Heart right ventricle (tissue), 16 donors: ENCODE measurements around the gene ZFHX2. TPM values are rescaled to one million over a fixed set of nuclear protein-coding genes. Genes with fewer than 3 reads are reported as not detected.

Experiments
- ATAC-seq, 8 donors: fragments of 200-7000 bp; cut with Tn5 transposase; one replicate each; pipeline ENCODE4 v1.9.1; 2020; ENCODE audit warnings: mild to moderate bottlenecking in 8 of 8, moderate library complexity in 8 of 8, moderate number of reproducible peaks in 1 of 8
- DNase-seq, 2 donors: peaks; one replicate each; pipeline ENCODE4 v3.0.0-alpha.2; 2020
- H3K27ac ChIP-seq, 10 donors: fragments of 200-600 bp; sonication (generic) in 2 of 10; one replicate each; pipeline versions ENCODE4 v1.5.0 to v1.8.0; 2020 to 2022; ENCODE audit warnings: mild to moderate bottlenecking in 3 of 10
- H3K27me3 ChIP-seq, 7 donors: fragments of 200-600 bp; one replicate each; pipeline ENCODE4 v1.8.0; 2021 to 2022; ENCODE audit warnings: mild to moderate bottlenecking in 2 of 7
- H3K36me3 ChIP-seq, 9 donors: fragments of 200-600 bp; sonication (generic) in 1 of 9; one replicate each; pipeline versions ENCODE4 v1.5.0 to v1.8.0; 2020 to 2022; ENCODE audit warnings: mild to moderate bottlenecking in 2 of 9
- H3K4me1 ChIP-seq, 9 donors: fragments of 200-600 bp; sonication (generic) in 1 of 9; one replicate each; pipeline versions ENCODE4 v1.5.0 to v1.8.0; 2020 to 2022; ENCODE audit warnings: mild to moderate bottlenecking in 4 of 9
- H3K4me3 ChIP-seq, 10 donors: fragments of 200-600 bp; sonication (generic) in 2 of 10; one replicate each; pipeline versions ENCODE4 v1.5.0 to v1.8.0; 2020 to 2022; ENCODE audit warnings: mild to moderate bottlenecking in 7 of 10, moderate library complexity in 2 of 10
- H3K9me3 ChIP-seq, 11 donors: fragments of 200-600 bp in 10 of 11; sonication (generic) in 2 of 11; one replicate each; pipeline versions ENCODE4 v1.5.0 to v1.8.0; 2013 to 2022; ENCODE audit warnings: mild to moderate bottlenecking in 2 of 11, control low read depth in 1 of 11, moderate library complexity in 1 of 11
- CTCF ChIP-seq, 9 donors: fragments of 200-600 bp; sonication (generic) in 2 of 9; IDR thresholded peaks; one replicate each; pipeline versions ENCODE4 v1.5.0 to v1.8.0; 2021 to 2022; ENCODE audit warnings: antibody characterized with exemption in 9 of 9, mild to moderate bottlenecking in 5 of 9, moderate library complexity in 1 of 9
- WGBS, 2 donors: extraction: QIAGEN DNeasy Blood & Tissue Kit; methylation state at CpG; one replicate each; pipeline ENCODE4 v1.1.7; 2013; ENCODE audit warnings: inconsistent platforms in 1 of 2; 5-methylcytosine and 5-hydroxymethylcytosine counted together
- intact Hi-C, 10 donors: fragments of 100-400 bp; cut with DNase I; formaldehyde crosslinking; loops; one replicate each; pipeline versions ENCODE4 v1.11.1 to v1.14.2; 2022
- polyA plus RNA-seq, 2 donors: library from polyadenylated mRNA; stranded (reverse); fragments of 200-250 nt; gene quantifications; one replicate each; pipeline ENCODE4 v1.2.3, GENCODE V29; 2013
- total RNA-seq, 10 donors: library from RNA; stranded (reverse); fragmentation: NEBNext Ultra II Directional in 3 of 10; extraction: Animal tissue kit (Norgen Biotek cat#: 25700) in 3 of 10; gene quantifications; one replicate each; pipeline versions ENCODE4 v1.2.1 to v1.2.4, GENCODE V29; 2021 to 2023
- donor health status: Arrhythmogenic right ventricular cardiomyopathy.
- donor health status: ischemic (EF 13 %, LVEDD 7.1; RV severe dilation, severe dysfunction).
- donor health status: healthy with polysubstance abuse.
- donor health status: DM: no; HTN: yes; CAD: no.
- donor health status: DM: no; HTN: no; CAD: no.
- donor health status: ischemic (EF 25% LVEDD 6.9; RV normal size, moderate dysfunction).
- donor health status: ischemic (EF 25% LVEDD 5.7; RV mildly dilated, moderate dysfunction).
- donor health status: healthy.
- donor health status: DM: yes; HTN: yes; CAD: no.
- donor health status: Ischemic cardiomyopathy.
- donor health status: ischemic (EF 35%, LVEDD 5.7; RV mildly dilated, moderate dysfunction).
- donor health status: nonischemic (EF 11% LVEDD 7.7; RV severe dilation, severe dysfunction).
- donor health status: DM: yes; HTN: yes; CAD: no.
- donor health status: PGD.
- donor health status: ischemic (EF 29% LVEDD 5.4; RV normal size, mild dysfunction).
- donor health status: nonischemic (EF 23%, LVEDD 6.1; RV moderate dilation, normal function).

The ZFHX2 gene
- total and polyA plus RNA-seq, 12 donors: 0.25 to 1.9 (median 0.97) TPM

GRCh38 chr14:23521785-23522640 lies 29.6 kb downstream of the ZFHX2 start:
- peak in 1 of 8 donors; percentile 23 for ATAC-seq
- H3K4me1 ChIP-seq: no peaks in the 10 kb centered on the region
- intact Hi-C loops: no loop called here
- H3K9me3 ChIP-seq: no peaks in the 10 kb centered on the region
- WGBS, 2 donors: 87 to 90% methylated on average over 20 of the region's 20 CpGs
- H3K4me3 ChIP-seq: no peak overlapping the region
- H3K27ac ChIP-seq: no peak overlapping the region
- H3K27me3 ChIP-seq: peaks cover 0 to 5% (median 0%) of the 10 kb centered on the region in 7 donors
- no peak for TF ChIP-seq CTCF (IDR thresholded peaks at IDR 0.05)
- no peak for DNase-seq
- H3K36me3 ChIP-seq: no peaks in the 10 kb centered on the region

- no peaks in the 10 kb centered on the region for H3K9me3 ChIP-seq
- WGBS, 2 donors: 79 to 83% methylated on average over 14 of the region's 14 CpGs
- TF ChIP-seq CTCF (IDR thresholded peaks at IDR 0.05): no peak
Observed at GRCh38 chr14:23520899-23521533, 30.5 kb downstream of the ZFHX2 start.

GRCh38 chr14:23518709-23519108 lies 32.9 kb downstream of the ZFHX2 start:
- H3K27me3 ChIP-seq: peaks cover 0 to 5% (median 0%) of the 10 kb centered on the region in 7 donors
- no peak overlapping the region for H3K4me3 ChIP-seq
- intact Hi-C loops: no loop called here
- H3K9me3 ChIP-seq: no peaks in the 10 kb centered on the region
- no peak for TF ChIP-seq CTCF (IDR thresholded peaks at IDR 0.05)
- DNase-seq (no peak), ATAC-seq (no peak)
- H3K4me1 ChIP-seq: peaks cover 0 to 5% (median 0%) of the 10 kb centered on the region in 9 donors
- no peak overlapping the region for H3K27ac ChIP-seq
- WGBS, 2 donors: 71 to 79% methylated on average over 4 of the region's 4 CpGs
- no peaks in the 10 kb centered on the region for H3K36me3 ChIP-seq

More at GRCh38 chr14:23520899-23521533, 30.5 kb downstream of the ZFHX2 start:
- H3K4me3 ChIP-seq: no peak overlapping the region
- no peaks in the 10 kb centered on the region for H3K36me3 ChIP-seq
- no peaks in the 10 kb centered on the region for H3K4me1 ChIP-seq
- peaks cover 0 to 5% (median 0%) of the 10 kb centered on the region in 7 donors for H3K27me3 ChIP-seq
- ATAC-seq (no peak), DNase-seq (no peak)
- intact Hi-C loops: no loop called here
- no peak overlapping the region for H3K27ac ChIP-seq

GRCh38 chr14:23517650-23518326 lies 33.8 kb downstream of the ZFHX2 start:
- H3K4me1 ChIP-seq: peaks cover 0 to 5% (median 0%) of the 10 kb centered on the region in 9 donors
- H3K9me3 ChIP-seq: no peaks in the 10 kb centered on the region
- no peaks in the 10 kb centered on the region for H3K36me3 ChIP-seq
- 87 to 90% methylated on average over 6 of the region's 6 CpGs for WGBS, 2 donors
- DNase-seq (no peak), ATAC-seq (no peak)
- no peak overlapping the region for H3K4me3 ChIP-seq
- no peak overlapping the region for H3K27ac ChIP-seq
- intact Hi-C loops: no loop called here
- no peak for TF ChIP-seq CTCF (IDR thresholded peaks at IDR 0.05)
- H3K27me3 ChIP-seq: peaks cover 0 to 5% (median 0%) of the 10 kb centered on the region in 7 donors
